ENCODE results near the gene LIN37.

Gene LIN37

GRCh38 chr19:35738021-35738886, 10.1 kb upstream of the LIN37 start:
- no peak for TF ChIP-seq CTCF (IDR thresholded peaks at IDR 0.05; ENCODE audit: low read depth, low read length)
- no peak overlapping the region for H3K4me3 ChIP-seq (ENCODE audit: low read depth, low read length)

GRCh38 chr19:35738887-35739229, 9.5 kb upstream of the LIN37 start:
- H3K4me3 ChIP-seq (ENCODE audit: low read depth, low read length): no peak overlapping the region
- TF ChIP-seq CTCF (IDR thresholded peaks at IDR 0.05; ENCODE audit: low read depth, low read length): no peak

GRCh38 chr19:35739275-35740107, 8.9 kb upstream of the LIN37 start:
- H3K4me3 ChIP-seq (ENCODE audit: low read depth, low read length): peak overlapping the region; percentile 64

GRCh38 chr19:35740108-35740422, 8.3 kb upstream of the LIN37 start:
- peak overlapping the region; percentile 64 for H3K4me3 ChIP-seq (ENCODE audit: low read depth, low read length)
- TF ChIP-seq CTCF (IDR thresholded peaks at IDR 0.05; ENCODE audit: low read depth, low read length): no peak

More at GRCh38 chr19:35739275-35740107, 8.9 kb upstream of the LIN37 start:
- no peak for TF ChIP-seq CTCF (IDR thresholded peaks at IDR 0.05; ENCODE audit: low read depth, low read length)

GRCh38 chr19:35740423-35741202, 7.8 kb upstream of the LIN37 start:
- peak; percentile 23; the same call in 1 of the 2 replicates for TF ChIP-seq CTCF (IDR thresholded peaks at IDR 0.05; ENCODE audit: low read depth, low read length)
- peak overlapping the region; percentile 64 for H3K4me3 ChIP-seq (ENCODE audit: low read depth, low read length)

GRCh38 chr19:35741203-35741515, 7.2 kb upstream of the LIN37 start:
- H3K4me3 ChIP-seq (ENCODE audit: low read depth, low read length): peak overlapping the region; percentile 64
- TF ChIP-seq CTCF (IDR thresholded peaks at IDR 0.05; ENCODE audit: low read depth, low read length): no peak

Measured in WI38 (cell line).